IPS-15b (cell line): ENCODE results near the gene CSTF3.
"Not testable (repeated sequence)": the region's sequence is repeated elsewhere in the genome, so short reads cannot be mapped to it uniquely, and the experiment has no call there.

ENCODE experiments used
- H3K27me3 ChIP-seq: one replicate; pipeline ENCODE4 v1.6.1; 2013; ENCODE audit warnings: low read length; ENCODE audit not compliant: control insufficient read depth, insufficient read depth
- H3K36me3 ChIP-seq: one replicate; pipeline ENCODE4 v1.6.1; 2013; ENCODE audit warnings: low read length; ENCODE audit not compliant: control insufficient read depth, insufficient read depth
- H3K4me1 ChIP-seq: one replicate; pipeline ENCODE4 v1.6.1; 2013; ENCODE audit warnings: mild to moderate bottlenecking, low read length; ENCODE audit not compliant: control insufficient read depth, insufficient read depth
- H3K4me3 ChIP-seq: one replicate; pipeline ENCODE4 v1.5.1; 2013; ENCODE audit warnings: low read depth, low read length
- H3K9ac ChIP-seq: one replicate; pipeline ENCODE4 v1.6.1; 2013; ENCODE audit warnings: low read depth, mild to moderate bottlenecking, low read length
- H3K9me3 ChIP-seq: one replicate; pipeline ENCODE4 v1.6.1; 2013; ENCODE audit warnings: mild to moderate bottlenecking, low read length; ENCODE audit not compliant: control insufficient read depth, insufficient read depth

CSTF3 gene

DNA sequence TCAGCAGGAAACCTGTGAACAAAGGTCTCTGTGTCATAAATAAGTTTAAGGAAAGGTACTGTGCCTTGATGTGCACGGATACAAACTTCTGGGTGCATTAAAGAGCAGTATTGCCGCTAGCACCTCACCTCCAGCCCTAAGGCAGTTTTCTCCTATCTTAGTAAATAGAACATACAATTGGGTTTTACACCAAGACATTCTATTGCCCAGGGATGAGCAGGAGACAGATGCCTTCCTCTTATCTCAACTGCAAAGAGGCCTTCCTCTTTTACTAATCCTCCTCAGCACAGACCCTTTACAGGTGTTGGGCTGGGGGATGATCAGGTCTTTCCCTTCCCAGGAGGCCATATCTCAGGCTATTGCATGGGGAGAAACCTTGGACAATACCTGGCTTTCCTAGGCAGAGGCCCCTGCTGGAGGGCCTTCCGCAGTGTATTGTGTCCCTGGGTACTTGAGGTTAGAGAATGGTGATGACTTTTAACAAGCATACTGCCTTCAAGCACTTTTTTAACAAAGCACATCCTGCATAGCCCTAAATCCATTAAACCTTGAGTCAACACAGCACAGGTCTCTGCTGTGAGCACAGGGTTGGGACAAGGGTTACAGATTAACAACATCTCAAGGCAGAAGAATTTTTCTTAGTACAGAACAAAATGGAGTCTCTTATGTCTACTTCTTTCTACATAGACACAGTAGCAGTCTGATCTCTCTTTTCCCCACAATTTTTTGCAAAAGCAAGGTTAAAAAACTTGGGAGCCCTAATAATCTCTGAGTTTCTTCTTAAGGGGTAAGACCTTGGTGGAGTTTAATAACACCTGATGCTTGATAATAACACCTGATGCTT lies 111.5 kb downstream of the CSTF3 start:
- not testable (repeated sequence) for H3K9ac ChIP-seq, H3K9me3 ChIP-seq, H3K4me3 ChIP-seq, H3K27me3 ChIP-seq, H3K36me3 ChIP-seq, H3K4me1 ChIP-seq

DNA sequence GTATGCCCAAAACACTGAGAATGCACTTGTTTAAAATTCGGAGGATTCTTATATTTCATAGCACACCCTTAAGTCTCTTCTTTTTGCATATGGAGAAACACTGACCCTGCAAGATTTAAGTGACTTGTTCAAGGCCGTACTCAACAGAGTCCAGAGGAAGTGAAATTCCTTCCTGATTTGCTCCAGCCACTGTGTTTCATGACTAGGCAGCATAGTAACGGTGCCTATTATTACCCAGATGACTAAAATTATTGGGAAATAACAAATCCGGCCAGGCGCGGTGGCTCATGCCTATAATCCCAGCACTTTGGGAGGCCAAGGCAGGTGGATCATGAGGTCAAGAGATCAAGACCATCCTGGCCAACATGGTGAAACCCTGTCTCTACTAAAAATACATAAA lies 112.6 kb downstream of the CSTF3 start:
- not testable (repeated sequence) for H3K9ac ChIP-seq, H3K4me1 ChIP-seq, H3K36me3 ChIP-seq, H3K9me3 ChIP-seq, H3K27me3 ChIP-seq, H3K4me3 ChIP-seq

DNA sequence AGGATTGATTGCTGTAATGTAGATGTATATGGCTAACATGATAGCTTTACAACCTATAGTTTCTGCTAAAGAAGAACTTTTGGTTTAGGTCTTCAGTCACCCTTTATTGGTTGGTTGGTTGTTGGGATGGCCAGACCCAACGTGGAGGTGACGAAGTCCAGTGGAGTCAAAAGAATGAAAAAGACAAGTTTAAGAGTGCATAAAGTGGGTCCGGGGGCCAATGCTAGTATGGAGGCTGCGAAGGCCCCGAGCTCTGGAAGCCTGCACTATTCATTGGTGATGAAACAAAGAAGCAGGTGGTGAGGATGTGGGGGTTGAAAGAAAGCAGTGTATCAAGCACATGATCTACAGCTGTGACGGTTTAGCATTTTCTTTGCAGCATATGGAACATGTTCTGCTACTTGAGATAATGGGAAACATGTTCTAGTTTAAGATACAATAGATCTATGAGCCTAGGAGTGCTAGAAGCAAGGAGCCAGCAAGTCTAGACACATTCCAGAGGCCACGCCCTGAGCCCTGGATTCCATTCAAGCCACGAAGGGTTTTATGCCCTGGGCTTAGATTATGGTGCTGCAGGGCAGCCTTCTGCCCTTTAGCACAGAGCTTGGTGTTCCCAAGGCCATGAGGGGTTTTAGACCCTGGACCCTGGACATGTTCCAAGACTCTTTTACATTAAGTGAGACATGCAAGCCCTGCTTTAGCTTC lies 115.6 kb downstream of the CSTF3 start:
- Histone ChIP-seq H3K9me3 (no peaks in the 10 kb centered on the region), H3K27me3 (no peaks in the 10 kb centered on the region), H3K36me3 (peaks cover 3% of the 10 kb centered on the region), H3K4me1 (peaks cover 8% of the 10 kb centered on the region), H3K9ac (no peak overlapping the region), H3K4me3 (no peak overlapping the region)

DNA sequence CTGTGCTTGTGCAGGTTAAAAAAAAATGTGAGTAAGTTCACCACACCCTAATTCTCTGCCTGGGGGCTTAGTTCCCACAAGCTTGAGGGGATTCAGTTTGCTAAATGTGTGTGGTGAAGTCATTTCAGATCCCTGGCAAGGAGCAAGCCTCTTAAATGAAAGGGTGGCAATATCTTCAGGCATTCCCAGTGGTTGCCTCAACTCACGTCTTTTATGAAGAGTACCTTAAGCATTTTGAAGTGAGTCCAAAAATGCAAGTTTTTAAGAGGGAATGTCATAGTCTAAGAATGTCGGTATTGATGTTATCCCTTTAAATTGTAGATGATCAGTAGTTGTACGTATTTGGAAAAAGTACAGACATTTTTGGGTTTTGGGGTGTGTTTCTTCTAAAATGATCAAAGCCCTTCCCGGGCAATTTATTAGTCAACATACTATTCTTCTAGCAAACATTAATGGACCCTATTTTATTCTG lies 117.0 kb downstream of the CSTF3 start:
- Histone ChIP-seq H3K4me3 (no peak overlapping the region), H3K4me1 (peaks cover 8% of the 10 kb centered on the region), H3K27me3 (no peaks in the 10 kb centered on the region), H3K9me3 (no peaks in the 10 kb centered on the region), H3K9ac (no peak overlapping the region), H3K36me3 (peaks cover 3% of the 10 kb centered on the region)

DNA sequence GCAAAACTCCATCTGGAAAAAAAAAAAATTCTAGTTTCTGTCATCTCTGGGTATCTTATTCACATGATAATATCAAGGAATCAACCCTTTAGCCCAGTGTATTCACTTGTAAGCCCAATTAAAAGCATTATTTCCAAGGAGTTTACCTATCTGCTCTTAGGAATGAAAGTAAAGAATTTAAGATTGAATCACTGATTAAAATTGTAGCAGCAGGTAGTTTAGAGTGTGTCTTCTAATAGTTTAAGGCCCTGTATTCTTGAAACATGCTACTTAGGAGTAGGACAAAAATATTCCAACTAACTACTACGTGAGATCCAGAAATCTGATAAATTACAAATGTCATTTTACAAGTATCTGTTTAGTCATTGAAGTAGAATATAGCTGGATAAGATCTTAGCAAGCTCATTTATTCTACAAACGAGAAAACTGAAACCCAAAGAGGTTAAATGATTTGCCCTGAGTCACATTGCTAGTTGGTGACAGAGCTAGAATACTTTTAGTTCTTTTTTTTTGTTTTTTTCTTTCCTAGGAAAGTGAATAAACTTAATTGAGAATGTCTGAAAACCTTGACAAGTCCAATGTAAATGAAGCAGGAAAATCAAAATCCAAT lies 118.0 kb downstream of the CSTF3 start:
- Histone ChIP-seq H3K9ac (no peak overlapping the region), H3K4me1 (peaks cover 8% of the 10 kb centered on the region), H3K9me3 (no peaks in the 10 kb centered on the region), H3K27me3 (no peaks in the 10 kb centered on the region), H3K36me3 (peaks cover 3% of the 10 kb centered on the region), H3K4me3 (no peak overlapping the region)

DNA sequence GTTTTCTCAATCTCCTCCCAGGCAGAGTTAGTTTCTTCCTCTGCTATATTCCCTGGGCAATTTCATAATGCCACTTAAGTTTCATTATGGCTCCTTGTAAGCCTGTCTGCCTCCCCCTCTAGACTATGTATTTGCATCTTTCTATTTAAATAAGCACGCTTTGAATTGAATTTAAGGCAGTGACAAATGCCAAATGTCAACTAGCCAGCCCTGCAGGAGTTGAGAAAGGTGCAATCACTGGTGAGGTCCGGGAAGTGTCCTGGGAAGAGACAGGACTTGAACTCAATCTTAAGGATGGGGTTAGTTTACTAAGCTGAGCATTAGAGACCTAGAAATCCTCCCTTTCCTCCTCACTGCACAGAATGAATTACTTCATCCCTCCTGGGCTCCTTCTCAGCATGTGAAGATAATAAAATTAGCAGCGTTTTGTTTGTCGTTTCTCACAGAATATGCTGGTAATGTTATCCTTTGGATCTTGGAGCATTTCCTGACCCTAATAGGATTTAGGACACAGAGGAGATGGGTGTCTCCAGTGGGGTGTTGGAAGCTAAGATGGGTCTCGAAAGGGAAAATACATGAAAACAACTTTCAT lies 120.3 kb downstream of the CSTF3 start:
- Histone ChIP-seq H3K36me3 (peaks cover 2% of the 10 kb centered on the region), H3K9ac (no peak overlapping the region), H3K9me3 (no peaks in the 10 kb centered on the region), H3K4me1 (peaks cover 8% of the 10 kb centered on the region), H3K4me3 (peak overlapping the region; percentile 88), H3K27me3 (no peaks in the 10 kb centered on the region)

DNA sequence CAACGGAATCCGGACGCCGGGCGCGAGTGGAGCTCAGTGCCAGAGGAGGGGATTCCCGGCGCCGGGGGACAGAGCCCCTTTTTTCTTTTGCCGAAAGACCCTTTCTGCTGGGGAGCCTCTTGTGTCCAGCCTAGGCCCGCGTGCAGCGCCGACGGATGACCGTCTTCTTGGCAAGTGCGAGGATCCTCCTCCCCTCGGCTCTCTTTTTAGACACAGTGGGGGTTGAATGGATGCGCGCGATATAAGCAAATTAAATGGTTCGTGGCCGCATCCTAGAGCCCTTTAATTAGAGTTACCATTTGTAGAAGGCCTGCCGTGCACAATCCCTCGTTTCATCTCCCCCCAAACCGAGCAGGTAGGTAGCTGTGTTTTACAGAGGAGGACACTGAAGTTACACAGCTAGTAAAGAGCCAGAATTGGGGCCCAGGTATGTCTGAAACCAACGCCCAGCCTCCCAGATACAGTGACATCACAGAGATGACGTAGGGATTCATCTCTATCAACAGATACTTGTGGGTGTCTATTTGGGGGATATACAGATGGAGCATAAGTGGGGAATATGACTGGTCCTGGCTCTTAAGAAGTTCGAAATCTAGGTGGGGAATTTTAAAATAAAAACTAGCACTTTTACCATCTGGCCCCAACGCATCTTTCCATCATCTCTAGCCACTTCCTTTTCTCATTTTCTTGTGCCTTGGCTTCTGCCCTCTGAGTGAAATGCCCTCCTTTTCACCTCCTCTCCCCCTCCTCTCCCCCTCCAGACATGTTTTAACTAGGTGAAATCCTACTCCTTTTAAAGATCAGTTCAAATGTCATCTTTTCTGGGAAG lies 121.0 kb downstream of the CSTF3 start:
- peak overlapping the region; percentile 97 for H3K9ac ChIP-seq
- no peaks in the 10 kb centered on the region for H3K27me3 ChIP-seq
- peaks cover 8% of the 10 kb centered on the region for H3K4me1 ChIP-seq
- H3K9me3 ChIP-seq, result no peaks in the 10 kb centered on the region
- no peaks in the 10 kb centered on the region for H3K36me3 ChIP-seq
- peak overlapping the region; percentile 88 for H3K4me3 ChIP-seq

DNA sequence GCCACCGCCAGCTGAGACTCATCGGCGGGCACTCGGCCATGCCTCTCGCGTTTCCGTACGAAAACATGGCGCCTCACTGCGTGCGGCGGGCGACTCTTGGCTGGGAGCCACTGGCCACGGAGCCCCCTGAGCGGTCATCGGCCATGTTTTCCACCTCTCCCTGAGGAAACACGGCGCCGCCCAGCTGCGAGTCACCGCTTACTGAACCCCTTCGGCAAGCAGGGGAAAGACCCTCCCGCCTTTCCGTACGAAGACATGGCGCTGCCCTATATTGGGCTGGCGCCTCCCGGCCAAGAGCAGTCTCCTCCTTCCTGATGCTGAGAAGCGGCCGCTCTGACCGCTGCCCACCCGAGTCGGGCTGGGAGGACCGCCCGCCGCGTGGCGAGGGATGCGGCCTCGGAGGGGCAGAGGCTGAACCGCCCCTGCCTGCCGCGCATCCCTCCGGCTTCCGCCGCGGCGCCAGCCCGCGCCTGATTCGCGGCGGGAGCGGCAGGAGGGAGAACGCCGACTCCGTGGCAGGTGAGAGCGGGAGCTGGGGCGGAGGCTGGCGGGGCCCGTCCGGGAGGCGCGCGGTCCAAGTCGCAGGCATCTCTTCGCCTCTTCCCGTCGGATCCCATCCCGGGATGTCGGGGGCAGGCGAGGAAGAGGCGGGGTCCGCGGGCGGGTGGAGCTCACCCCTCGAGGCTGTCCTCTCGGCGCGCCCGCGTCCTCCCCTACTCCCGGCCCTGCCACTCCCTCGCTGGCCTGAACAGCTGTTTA lies 121.8 kb downstream of the CSTF3 start, which contains the start of gene TCP11L1:
Gene TCP11L1, plus strand, starts transcription at position 299 of the 759 bp plus-strand sequence. CDS start 4,202 bp downstream, outside the sequence.
- H3K4me3 ChIP-seq, result peak within 1 kb of the TSS; percentile 88
- H3K27me3 ChIP-seq, result no peaks in the 10 kb centered on the region
- no peaks in the 10 kb centered on the region for H3K36me3 ChIP-seq
- H3K9me3 ChIP-seq, result no peaks in the 10 kb centered on the region
- peaks cover 8% of the 10 kb centered on the region for H3K4me1 ChIP-seq
- H3K9ac ChIP-seq, result peak within 1 kb of the TSS; percentile 97

DNA sequence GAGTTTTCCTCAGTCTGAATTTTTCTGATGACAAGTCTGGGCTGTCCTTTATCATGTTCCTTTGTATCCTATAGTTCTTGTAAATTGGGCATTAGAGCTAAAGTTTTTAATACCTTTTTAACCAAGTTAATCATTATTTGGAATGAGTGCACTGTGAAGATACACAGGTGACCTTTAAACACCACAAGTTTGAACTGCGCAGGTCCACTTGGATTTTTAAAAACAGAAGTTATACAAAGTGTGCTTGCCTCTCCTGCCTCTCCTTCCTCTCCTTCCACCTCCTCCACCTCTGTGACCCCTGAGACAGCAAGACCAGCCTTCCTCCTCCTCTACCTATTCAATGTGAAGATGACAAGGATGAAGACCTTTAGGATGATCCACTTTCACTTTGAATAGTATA lies 126.3 kb downstream of the CSTF3 start:
- H3K36me3 ChIP-seq, result no peaks in the 10 kb centered on the region
- no peaks in the 10 kb centered on the region for H3K9me3 ChIP-seq
- no peaks in the 10 kb centered on the region for H3K27me3 ChIP-seq
- no peaks in the 10 kb centered on the region for H3K4me1 ChIP-seq
- no peak overlapping the region for H3K4me3 ChIP-seq
- no peak overlapping the region for H3K9ac ChIP-seq
